ENCODE results near the gene ZNF619. TPM values are rescaled to one million over a fixed set of nuclear protein-coding genes. Genes with fewer than 3 reads are reported as not detected.

The ZNF619 gene
- total and polyA plus RNA-seq, 9 of the 15 experiments (the other 6 are each of a cell fraction or from before 2014, with no cell fraction given) = 1.3 to 9.1 (median 6.3) TPM

GRCh38 chr3:40456279-40456939, 20.5 kb upstream of the ZNF619 start (continued):
- TF ChIP-seq, protein P1, sequence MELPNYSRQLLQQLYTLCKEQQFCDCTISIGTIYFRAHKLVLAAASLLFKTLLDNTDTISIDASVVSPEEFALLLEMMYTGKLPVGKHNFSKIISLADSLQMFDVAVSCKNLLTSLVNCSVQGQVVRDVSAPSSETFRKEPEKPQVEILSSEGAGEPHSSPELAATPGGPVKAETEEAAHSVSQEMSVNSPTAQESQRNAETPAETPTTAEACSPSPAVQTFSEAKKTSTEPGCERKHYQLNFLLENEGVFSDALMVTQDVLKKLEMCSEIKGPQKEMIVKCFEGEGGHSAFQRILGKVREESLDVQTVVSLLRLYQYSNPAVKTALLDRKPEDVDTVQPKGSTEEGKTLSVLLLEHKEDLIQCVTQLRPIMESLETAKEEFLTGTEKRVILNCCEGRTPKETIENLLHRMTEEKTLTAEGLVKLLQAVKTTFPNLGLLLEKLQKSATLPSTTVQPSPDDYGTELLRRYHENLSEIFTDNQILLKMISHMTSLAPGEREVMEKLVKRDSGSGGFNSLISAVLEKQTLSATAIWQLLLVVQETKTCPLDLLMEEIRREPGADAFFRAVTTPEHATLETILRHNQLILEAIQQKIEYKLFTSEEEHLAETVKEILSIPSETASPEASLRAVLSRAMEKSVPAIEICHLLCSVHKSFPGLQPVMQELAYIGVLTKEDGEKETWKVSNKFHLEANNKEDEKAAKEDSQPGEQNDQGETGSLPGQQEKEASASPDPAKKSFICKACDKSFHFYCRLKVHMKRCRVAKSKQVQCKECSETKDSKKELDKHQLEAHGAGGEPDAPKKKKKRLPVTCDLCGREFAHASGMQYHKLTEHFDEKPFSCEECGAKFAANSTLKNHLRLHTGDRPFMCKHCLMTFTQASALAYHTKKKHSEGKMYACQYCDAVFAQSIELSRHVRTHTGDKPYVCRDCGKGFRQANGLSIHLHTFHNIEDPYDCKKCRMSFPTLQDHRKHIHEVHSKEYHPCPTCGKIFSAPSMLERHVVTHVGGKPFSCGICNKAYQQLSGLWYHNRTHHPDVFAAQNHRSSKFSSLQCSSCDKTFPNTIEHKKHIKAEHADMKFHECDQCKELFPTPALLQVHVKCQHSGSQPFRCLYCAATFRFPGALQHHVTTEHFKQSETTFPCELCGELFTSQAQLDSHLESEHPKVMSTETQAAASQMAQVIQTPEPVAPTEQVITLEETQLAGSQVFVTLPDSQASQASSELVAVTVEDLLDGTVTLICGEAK (IDR thresholded peaks at IDR 0.05) = no peak
- TF ChIP-seq, protein P1 (CRISPR knock-in tag; IDR thresholded peaks at IDR 0.05) = no peak
- TF ChIP-seq NCOR1 (IDR thresholded peaks at IDR 0.05) (0 out of 2 replicates have a peak, but pooled peaks have one; percentile 15), MLLT1 (IDR thresholded peaks at IDR 0.05) (peak in 1 of 2 experiments; percentile 76; a peak in 1 of 4 replicates), NR2C1 (IDR thresholded peaks at IDR 0.05) (0 out of 2 replicates have a peak, but pooled peaks have one; percentile 15), NR2C1 (tag; IDR thresholded peaks at IDR 0.05) (no peak), TRIM28 (IDR thresholded peaks at IDR 0.05) (0 out of 2 replicates have a peak, but pooled peaks have one; percentile 46), MECOM (CRISPR knock-in tag; IDR thresholded peaks at IDR 0.05) (peak; percentile 64; the same call in 1 of the 2 replicates), CSDE1 (IDR thresholded peaks at IDR 0.05) (no peak), BRF1 (IDR thresholded peaks at IDR 0.05; ENCODE audit: borderline replicate concordance, extremely low read depth, insufficient read length) (no peak), THRAP3 (IDR thresholded peaks at IDR 0.05; ENCODE audit: borderline replicate concordance) (peak; percentile 92; the same call in 1 of the 2 replicates), POLR3G (IDR thresholded peaks at IDR 0.05; ENCODE audit: extremely low read depth, insufficient read length, insufficient replicate concordance) (no peak), ZNF316 (IDR thresholded peaks at IDR 0.05) (peak; percentile 7; the same call in 1 of the 2 replicates), BRD4 (IDR thresholded peaks at IDR 0.05) (peak; percentile 52; the same call in 1 of the 2 replicates)
- TF ChIP-seq, protein P2, sequence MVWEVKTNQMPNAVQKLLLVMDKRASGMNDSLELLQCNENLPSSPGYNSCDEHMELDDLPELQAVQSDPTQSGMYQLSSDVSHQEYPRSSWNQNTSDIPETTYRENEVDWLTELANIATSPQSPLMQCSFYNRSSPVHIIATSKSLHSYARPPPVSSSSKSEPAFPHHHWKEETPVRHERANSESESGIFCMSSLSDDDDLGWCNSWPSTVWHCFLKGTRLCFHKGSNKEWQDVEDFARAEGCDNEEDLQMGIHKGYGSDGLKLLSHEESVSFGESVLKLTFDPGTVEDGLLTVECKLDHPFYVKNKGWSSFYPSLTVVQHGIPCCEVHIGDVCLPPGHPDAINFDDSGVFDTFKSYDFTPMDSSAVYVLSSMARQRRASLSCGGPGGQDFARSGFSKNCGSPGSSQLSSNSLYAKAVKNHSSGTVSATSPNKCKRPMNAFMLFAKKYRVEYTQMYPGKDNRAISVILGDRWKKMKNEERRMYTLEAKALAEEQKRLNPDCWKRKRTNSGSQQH (CRISPR knock-in tag; IDR thresholded peaks at IDR 0.05) = no peak; the same call in 1 of the 2 replicates
- TF ChIP-seq, protein P3, sequence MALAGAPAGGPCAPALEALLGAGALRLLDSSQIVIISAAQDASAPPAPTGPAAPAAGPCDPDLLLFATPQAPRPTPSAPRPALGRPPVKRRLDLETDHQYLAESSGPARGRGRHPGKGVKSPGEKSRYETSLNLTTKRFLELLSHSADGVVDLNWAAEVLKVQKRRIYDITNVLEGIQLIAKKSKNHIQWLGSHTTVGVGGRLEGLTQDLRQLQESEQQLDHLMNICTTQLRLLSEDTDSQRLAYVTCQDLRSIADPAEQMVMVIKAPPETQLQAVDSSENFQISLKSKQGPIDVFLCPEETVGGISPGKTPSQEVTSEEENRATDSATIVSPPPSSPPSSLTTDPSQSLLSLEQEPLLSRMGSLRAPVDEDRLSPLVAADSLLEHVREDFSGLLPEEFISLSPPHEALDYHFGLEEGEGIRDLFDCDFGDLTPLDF (CRISPR knock-in tag; IDR thresholded peaks at IDR 0.05) = 0 out of 2 replicates have a peak, but pooled peaks have one; percentile 56

All from K562 (cell line).